DND-41 (cell line): ENCODE results near the gene HSD11B1L.

ENCODE experiments used
- CTCF ChIP-seq: IDR thresholded peaks from 2 replicates; pipeline ENCODE4 v1.5.1; 2012; ENCODE audit warnings: borderline replicate concordance, low read length, moderate library complexity, mild to moderate bottlenecking; ENCODE audit not compliant: poor library complexity, severe bottlenecking; ENCODE audit errors: extremely low read depth
- EZH2 ChIP-seq: IDR thresholded peaks from 3 replicates; pipeline ENCODE4 v1.6.1; 2012; ENCODE audit warnings: borderline replicate concordance, low read depth, mild to moderate bottlenecking, moderate library complexity, low read length, inconsistent platforms; ENCODE audit not compliant: severe bottlenecking

- no peak for TF ChIP-seq CTCF
- TF ChIP-seq EZH2: no peak
Observed at GRCh38 chr19:5666921-5667610, 13.8 kb upstream of the HSD11B1L start.
